HepG2 (cell line): ENCODE measurements around the gene MVP. TPM values are rescaled to one million over a fixed set of nuclear protein-coding genes. Genes with fewer than 3 reads are reported as not detected.

Experiments
- HDAC6 ChIP-seq: fragments of 200-600 bp; sonication (generic); IDR thresholded peaks from 2 replicates; pipeline ENCODE4 v1.7.0; 2017; ENCODE audit warnings: mild to moderate bottlenecking, antibody characterized with exemption, low read length, low read depth
- HOXA5 ChIP-seq: sonication (generic); formaldehyde crosslinking; IDR thresholded peaks from 2 replicates; pipeline ENCODE4 v1.4.0; 2020; ENCODE audit warnings: missing genetic modification reagents
- IRF9 ChIP-seq: sonication (generic); formaldehyde crosslinking; IDR thresholded peaks from 2 replicates; pipeline ENCODE4 v1.8.0; 2022; ENCODE audit warnings: missing genetic modification reagents, mild to moderate bottlenecking, borderline replicate concordance
- MLX ChIP-seq: IDR thresholded peaks from 2 replicates; pipeline ENCODE4 v1.6.1; 2016
- NFYB ChIP-seq: sonication (generic); formaldehyde crosslinking; IDR thresholded peaks from 2 replicates; pipeline ENCODE4 v1.4.0; 2020; ENCODE audit warnings: missing genetic modification reagents
- PHB2 ChIP-seq: fragments of 450-650 bp; IDR thresholded peaks from 2 replicates; pipeline ENCODE4 v1.6.1; 2018; ENCODE audit not compliant: partially characterized antibody
- POLR2AphosphoS5 ChIP-seq: IDR thresholded peaks from 2 replicates; pipeline ENCODE4 v1.6.1; 2012; ENCODE audit warnings: low read depth, low read length
- PPARG ChIP-seq: conservative IDR thresholded peaks from 2 replicates; pipeline ENCODE4 v1.6.1; 2016; ENCODE audit warnings: missing biosample characterization, missing genetic modification reagents
- PRDM10 ChIP-seq: sonication (generic); formaldehyde crosslinking; IDR thresholded peaks from 2 replicates; pipeline ENCODE4 v1.4.0; 2020; ENCODE audit warnings: low read depth, missing genetic modification reagents
- RBAK ChIP-seq: sonication (generic); formaldehyde crosslinking; IDR thresholded peaks from 2 replicates; pipeline ENCODE4 v1.5.1; 2020; ENCODE audit warnings: mild to moderate bottlenecking, missing genetic modification reagents
- RXRB ChIP-seq: IDR thresholded peaks from 2 replicates; pipeline ENCODE4 v1.6.1; 2016; ENCODE audit warnings: borderline replicate concordance, missing genetic modification reagents, missing compliant biosample characterization
- SIN3B ChIP-seq: fragments of 150-350 bp; IDR thresholded peaks from 2 replicates; pipeline ENCODE4 v1.6.1; 2014; ENCODE audit warnings: low read length
- ZIK1 ChIP-seq: sonication (generic); formaldehyde crosslinking; IDR thresholded peaks from 2 replicates; pipeline ENCODE4 v1.5.0; 2020; ENCODE audit warnings: mild to moderate bottlenecking, low read depth, missing genetic modification reagents, borderline replicate concordance
- ZNF337 ChIP-seq: sonication (generic); formaldehyde crosslinking; IDR thresholded peaks from 2 replicates; pipeline ENCODE4 v1.5.1; 2020; ENCODE audit warnings: missing genetic modification reagents, low read depth, mild to moderate bottlenecking, borderline replicate concordance
- ZNF354B ChIP-seq: sonication (generic); formaldehyde crosslinking; IDR thresholded peaks from 2 replicates; pipeline ENCODE4 v1.8.0; 2022; ENCODE audit warnings: mild to moderate bottlenecking, missing genetic modification reagents
- ZNF546 ChIP-seq: sonication (generic); formaldehyde crosslinking; conservative IDR thresholded peaks from 2 replicates; pipeline ENCODE4 v1.8.1; 2023; ENCODE audit warnings: mild to moderate bottlenecking, missing genetic modification reagents
- ZNF567 ChIP-seq: sonication (generic); formaldehyde crosslinking; IDR thresholded peaks from 2 replicates; pipeline ENCODE4 v1.8.1; 2023; ENCODE audit warnings: mild to moderate bottlenecking, missing genetic modification reagents, borderline replicate concordance
- ZNF614 ChIP-seq: IDR thresholded peaks from 2 replicates; pipeline ENCODE4 v1.6.1; 2018; ENCODE audit warnings: missing biosample characterization, missing genetic modification reagents, inconsistent platforms, borderline replicate concordance
- polyA plus RNA-seq, 8 experiments: library from polyadenylated mRNA; depleted of rRNA in 3 of 8; stranded (reverse) in 7 of 8; unstranded in 1 of 8; fragments of >200 nt; fragmentation: Illumina TruSeq in 4 of 8; extraction: Trizol in 4 of 8; gene quantifications; 2 replicates each; pipeline versions ENCODE4 v1.2.1 to v1.2.3, GENCODE V29; 2011 to 2016; ENCODE audit warnings: low read depth in 4 of 8, missing spikeins in 1 of 8, mixed read lengths in 1 of 8; ENCODE audit not compliant: insufficient read depth in 1 of 8
- total RNA-seq, 5 experiments: library from RNA; depleted of rRNA; stranded (reverse); fragments of >200 nt; fragmentation: Illumina TruSeq; extraction: Trizol; gene quantifications; 2 replicates each; pipeline ENCODE4 v1.2.3, GENCODE V29; 2016; ENCODE audit warnings: low read depth in 1 of 5
- TF ChIP-seq, protein P1 (sequence below): IDR thresholded peaks from 2 replicates; pipeline ENCODE4 v1.6.1; 2016; ENCODE audit warnings: mild to moderate bottlenecking, missing biosample characterization, missing genetic modification reagents
- TF ChIP-seq, protein P2 (sequence below): sonication (generic); formaldehyde crosslinking; IDR thresholded peaks from 2 replicates; pipeline ENCODE4 v1.5.0; 2020; ENCODE audit warnings: missing genetic modification reagents
- TF ChIP-seq, protein P3 (sequence below): sonication (generic); formaldehyde crosslinking; IDR thresholded peaks from 2 replicates; pipeline ENCODE4 v1.5.1; 2020; ENCODE audit warnings: mild to moderate bottlenecking, missing genetic modification reagents, moderate library complexity

Gene MVP
- total and polyA plus RNA-seq, 2 of the 13 experiments (the other 11 are each of a cell fraction or from before 2014, with no cell fraction given): 22.9 to 43.5 TPM

- TF ChIP-seq PRDM10 (CRISPR knock-in tag): no peak; the same call in 1 of the 2 replicates
- TF ChIP-seq, protein P1, sequence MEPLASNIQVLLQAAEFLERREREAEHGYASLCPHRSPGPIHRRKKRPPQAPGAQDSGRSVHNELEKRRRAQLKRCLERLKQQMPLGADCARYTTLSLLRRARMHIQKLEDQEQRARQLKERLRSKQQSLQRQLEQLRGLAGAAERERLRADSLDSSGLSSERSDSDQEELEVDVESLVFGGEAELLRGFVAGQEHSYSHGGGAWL (CRISPR knock-in tag): peak; percentile 99
- peak; percentile 99 for TF ChIP-seq ZIK1 (CRISPR knock-in tag)
- peak; percentile 74; the same call in 1 of the 2 replicates for TF ChIP-seq ZNF614 (CRISPR knock-in tag)
- TF ChIP-seq RXRB (CRISPR knock-in tag): peak; percentile 36; the same call in 1 of the 2 replicates
- TF ChIP-seq, protein P2, sequence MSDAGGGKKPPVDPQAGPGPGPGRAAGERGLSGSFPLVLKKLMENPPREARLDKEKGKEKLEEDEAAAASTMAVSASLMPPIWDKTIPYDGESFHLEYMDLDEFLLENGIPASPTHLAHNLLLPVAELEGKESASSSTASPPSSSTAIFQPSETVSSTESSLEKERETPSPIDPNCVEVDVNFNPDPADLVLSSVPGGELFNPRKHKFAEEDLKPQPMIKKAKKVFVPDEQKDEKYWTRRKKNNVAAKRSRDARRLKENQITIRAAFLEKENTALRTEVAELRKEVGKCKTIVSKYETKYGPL (CRISPR knock-in tag): peak; percentile 88; the same call in 1 of the 2 replicates
- no peak for TF ChIP-seq HDAC6
- no peak for TF ChIP-seq PHB2
- TF ChIP-seq ZNF546 (CRISPR knock-in tag): peak; percentile 98
- peak; percentile 92 for TF ChIP-seq HOXA5
- peak; percentile 29; the same call in 1 of the 2 replicates for TF ChIP-seq MLX (CRISPR knock-in tag)
- TF ChIP-seq POLR2AphosphoS5: peak; percentile 44
- peak; percentile 85; the same call in 1 of the 2 replicates for TF ChIP-seq ZNF337 (CRISPR knock-in tag)
- peak; percentile 88; the same call in 1 of the 2 replicates for TF ChIP-seq ZNF354B
- TF ChIP-seq NFYB (CRISPR knock-in tag): no peak
- TF ChIP-seq SIN3B: no peak
- TF ChIP-seq RBAK: peak; percentile 63; the same call in 1 of the 2 replicates
- TF ChIP-seq ZNF567 (CRISPR knock-in tag): no peak
- TF ChIP-seq IRF9: peak; percentile 99
- no peak for TF ChIP-seq PPARG (CRISPR knock-in tag)
- TF ChIP-seq, protein P3, sequence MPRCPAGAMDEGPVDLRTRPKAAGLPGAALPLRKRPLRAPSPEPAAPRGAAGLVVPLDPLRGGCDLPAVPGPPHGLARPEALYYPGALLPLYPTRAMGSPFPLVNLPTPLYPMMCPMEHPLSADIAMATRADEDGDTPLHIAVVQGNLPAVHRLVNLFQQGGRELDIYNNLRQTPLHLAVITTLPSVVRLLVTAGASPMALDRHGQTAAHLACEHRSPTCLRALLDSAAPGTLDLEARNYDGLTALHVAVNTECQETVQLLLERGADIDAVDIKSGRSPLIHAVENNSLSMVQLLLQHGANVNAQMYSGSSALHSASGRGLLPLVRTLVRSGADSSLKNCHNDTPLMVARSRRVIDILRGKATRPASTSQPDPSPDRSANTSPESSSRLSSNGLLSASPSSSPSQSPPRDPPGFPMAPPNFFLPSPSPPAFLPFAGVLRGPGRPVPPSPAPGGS (CRISPR knock-in tag): peak; percentile 98
Observed at GRCh38 chr16:29807426-29808218, 12.6 kb upstream of the MVP start (continued).
